ENCODE measurements around the gene RNF187.

GRCh38 chr1:228542981-228543380 lies 55.8 kb downstream of the RNF187 start:
- TF ChIP-seq CTCF (conservative IDR thresholded peaks at IDR 0.05; ENCODE audit: low read length): no peak
- no peak for TF ChIP-seq EZH2phosphoT487 (IDR thresholded peaks at IDR 0.05; ENCODE audit: borderline replicate concordance)
